K562 (cell line): ENCODE measurements around the gene SOS1. TPM values are rescaled to one million over a fixed set of nuclear protein-coding genes. Genes with fewer than 3 reads are reported as not detected.

Experiments
- C11orf30 ChIP-seq: fragments of 450-650 bp; IDR thresholded peaks from 2 replicates; pipeline ENCODE4 v1.6.1; 2016; ENCODE audit warnings: low read depth, mild to moderate bottlenecking
- EGR1 ChIP-seq: fragments of 450-650 bp; conservative IDR thresholded peaks from 2 replicates; pipeline ENCODE4 v1.6.1; 2017; ENCODE audit warnings: mild to moderate bottlenecking
- GATAD2B ChIP-seq: fragments of 450-650 bp; IDR thresholded peaks from 2 replicates; pipeline ENCODE4 v1.6.1; 2017; ENCODE audit warnings: mild to moderate bottlenecking, borderline replicate concordance
- MGA ChIP-seq: fragments of 450-650 bp; IDR thresholded peaks from 2 replicates; pipeline ENCODE4 v1.6.1; 2016; ENCODE audit warnings: mild to moderate bottlenecking, moderate library complexity
- MIER1 ChIP-seq: fragments of 450-650 bp; IDR thresholded peaks from 2 replicates; pipeline ENCODE4 v1.6.1; 2016; ENCODE audit warnings: antibody characterized with exemption, mild to moderate bottlenecking, low read depth
- NFE2L1 ChIP-seq: fragments of 450-650 bp; IDR thresholded peaks from 2 replicates; pipeline ENCODE4 v1.6.1; 2016; ENCODE audit warnings: missing genetic modification characterization, low read depth, mild to moderate bottlenecking, missing compliant biosample characterization, moderate library complexity, borderline replicate concordance
- NFIC ChIP-seq: fragments of 450-650 bp; IDR thresholded peaks from 2 replicates; pipeline ENCODE4 v1.6.1; 2017; ENCODE audit warnings: mild to moderate bottlenecking, inconsistent platforms
- RB1 ChIP-seq: fragments of 450-650 bp; IDR thresholded peaks from 2 replicates; pipeline ENCODE4 v1.6.1; 2017; ENCODE audit warnings: low read depth, mild to moderate bottlenecking
- RBM17 ChIP-seq: fragments of 200-400 bp; formaldehyde crosslinking; IDR thresholded peaks from 2 replicates; pipeline ENCODE4 v1.6.1; 2017; ENCODE audit warnings: low read depth, mild to moderate bottlenecking, low read length, borderline replicate concordance
- SP1 ChIP-seq: sonication (generic); formaldehyde crosslinking; IDR thresholded peaks from 2 replicates; pipeline ENCODE4 v1.8.1; 2022; ENCODE audit warnings: mild to moderate bottlenecking, missing genetic modification reagents
- ZMIZ1 ChIP-seq, 2 experiments: fragments of 150-350 bp in 1 of 2; IDR thresholded peaks; 2 replicates each; pipeline ENCODE4 v1.6.1; 2012 to 2016; ENCODE audit warnings: low read depth in 2 of 2, low read length in 2 of 2, mild to moderate bottlenecking in 1 of 2, moderate library complexity in 1 of 2
- polyA plus RNA-seq, 8 experiments: library from polyadenylated mRNA; depleted of rRNA in 4 of 8; stranded (reverse) in 5 of 8; unstranded in 3 of 8; fragments of >200 nt; fragmentation: Nextera tagmentation in 2 of 8; fragmentation: Illumina TruSeq in 1 of 8; extraction: Ambion mirVana in 2 of 8; extraction: Trizol in 1 of 8; gene quantifications; 2 replicates each; pipeline versions ENCODE4 v1.2.1 to v1.2.3, GENCODE V29; 2011 to 2014; ENCODE audit warnings: inconsistent platforms in 1 of 8, missing spikeins in 1 of 8
- total RNA-seq, 7 experiments: library from RNA; depleted of rRNA in 6 of 7; stranded (reverse); fragments of >200 nt in 6 of 7; fragmentation: Illumina TruSeq in 2 of 7; extraction: Trizol in 2 of 7; gene quantifications; 2 replicates each; pipeline versions ENCODE4 v1.2.1 to v1.2.3, GENCODE V29; 2011 to 2021; ENCODE audit warnings: low replicate concordance in 1 of 7

SOS1 gene
- total and polyA plus RNA-seq, 9 of the 15 experiments (the other 6 are each of a cell fraction or from before 2014, with no cell fraction given) = 2.5 to 27.1 (median 16.3) TPM

- TF ChIP-seq MGA = no peak
- TF ChIP-seq SP1 (CRISPR knock-in tag) = no peak
- no peak for TF ChIP-seq NFIC
- TF ChIP-seq ZMIZ1 (IDR thresholded peaks at IDR 0.05; ENCODE audit: low read depth in 2 of 2, low read length in 2 of 2) = no peak
- TF ChIP-seq RB1 = peak; percentile 31; the same call in 1 of the 2 replicates
- TF ChIP-seq GATAD2B = no peak
- TF ChIP-seq RBM17 = no peak
- TF ChIP-seq C11orf30 = no peak
- no peak for TF ChIP-seq EGR1
- TF ChIP-seq NFE2L1 = no peak
- TF ChIP-seq MIER1 = no peak
These were observed 173.3 kb downstream of the SOS1 start (continued) for GRCh38 chr2:38947241-38948239.
